Body of pancreas (tissue), 4 donors: ENCODE data around the gene BAG1.

Source experiments
- CTCF ChIP-seq, 7 experiments: fragments of 450-650 bp in 4 of 7; fragments of 200-600 bp in 3 of 7; sonication (generic) in 3 of 7; IDR thresholded peaks; one replicate each; pipeline ENCODE4 v1.5.1; 2016 to 2019; ENCODE audit warnings: antibody characterized with exemption in 7 of 7
- POLR2A ChIP-seq, 3 donors: fragments of 450-650 bp; IDR thresholded peaks; one replicate each; pipeline ENCODE4 v1.6.1; 2016; ENCODE audit warnings: antibody characterized with exemption in 3 of 3, mild to moderate bottlenecking in 2 of 3

DNA sequence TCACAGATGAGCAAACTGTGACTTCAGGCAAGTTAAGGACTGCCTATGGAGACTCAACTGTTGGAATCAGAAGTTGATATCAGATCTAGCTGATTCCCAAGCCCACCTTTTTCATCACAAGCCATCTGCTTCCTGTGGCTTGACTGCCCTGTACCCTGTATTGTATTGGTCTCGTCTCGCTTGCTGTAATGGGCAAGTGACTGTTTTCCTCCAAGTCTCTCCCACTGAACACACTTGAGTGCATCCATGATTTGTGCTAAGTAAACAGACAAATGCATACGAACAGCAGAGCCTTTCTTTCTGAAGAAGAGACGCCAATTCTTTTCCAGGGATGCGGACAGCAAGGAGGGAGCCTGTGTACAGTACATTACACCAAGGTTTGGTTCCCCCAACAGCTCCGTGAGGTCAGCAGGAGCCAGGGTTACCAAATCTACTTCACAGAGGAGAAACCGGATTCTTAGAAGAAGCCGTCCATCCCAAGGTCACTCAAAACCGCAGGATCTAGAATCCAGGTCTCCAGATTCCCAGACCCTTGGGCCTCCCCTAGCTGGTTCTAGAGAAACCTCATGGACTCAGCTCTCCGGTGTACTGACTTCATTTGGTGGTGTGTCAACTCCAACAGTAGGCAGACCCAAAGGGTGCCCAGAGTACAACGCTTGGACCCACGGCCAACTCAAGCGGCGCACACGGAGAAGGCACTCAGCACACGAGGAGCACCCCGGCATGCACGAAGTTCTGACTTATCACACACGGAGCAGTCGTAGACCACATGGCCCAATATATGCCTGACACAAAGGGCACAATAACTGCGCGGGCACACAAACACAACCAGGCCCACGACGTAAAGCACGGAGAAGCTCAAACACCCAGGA, 1.1 kb downstream of the BAG1 start:
- TF ChIP-seq CTCF (IDR thresholded peaks at IDR 0.05) (no peak), POLR2A (IDR thresholded peaks at IDR 0.05) (no peak)
